Left ventricle myocardium inferior (tissue), 1 donor: ENCODE measurements around the gene GCLC. TPM values are rescaled to one million over a fixed set of nuclear protein-coding genes. Genes with fewer than 3 reads are reported as not detected.
"Not testable (repeated sequence)": the region's sequence is repeated elsewhere in the genome, so short reads cannot be mapped to it uniquely, and the experiment has no call there.

ENCODE experiments used
- DNase-seq: peaks from one replicate; pipeline ENCODE4 v3.0.0-alpha.2; 2020
- H3K27ac ChIP-seq: fragments of 200-600 bp; replicated peaks from 2 replicates; pipeline ENCODE4 v1.8.0; 2021
- H3K27me3 ChIP-seq: fragments of 200-600 bp; 2 replicates; pipeline ENCODE4 v1.8.0; 2021; ENCODE audit warnings: low read depth
- H3K36me3 ChIP-seq: fragments of 200-600 bp; 2 replicates; pipeline ENCODE4 v1.8.0; 2021
- H3K4me1 ChIP-seq: fragments of 200-600 bp; 2 replicates; pipeline ENCODE4 v1.8.0; 2021
- H3K4me3 ChIP-seq: fragments of 200-600 bp; 2 replicates; pipeline ENCODE4 v1.8.0; 2021; ENCODE audit warnings: mild to moderate bottlenecking, moderate library complexity
- H3K9me3 ChIP-seq: fragments of 200-600 bp; replicated peaks from 2 replicates; pipeline ENCODE4 v1.8.0; 2021
- intact Hi-C: fragments of 100-400 bp; cut with micrococcal nuclease; formaldehyde crosslinking; loops from one replicate; pipeline ENCODE4 v1.11.0; 2022
- total RNA-seq: library from RNA; stranded (reverse); fragmentation: NEBNext Ultra II Directional; extraction: Animal tissue kit (Norgen Biotek cat#: 25700); gene quantifications from one replicate; pipeline ENCODE4 v1.2.1, GENCODE V29; 2021
- TF ChIP-seq, protein P1 (sequence below): fragments of 200-600 bp; IDR thresholded peaks from 2 replicates; pipeline ENCODE4 v1.8.0; 2021; ENCODE audit warnings: antibody characterized with exemption, mild to moderate bottlenecking, borderline replicate concordance
- donor health status: DM: no; HTN: yes; CAD: no; lungs with severe emphysema.

The GCLC gene
- total RNA-seq, 1 donor from 2014 or later = 30.3 TPM

DNA sequence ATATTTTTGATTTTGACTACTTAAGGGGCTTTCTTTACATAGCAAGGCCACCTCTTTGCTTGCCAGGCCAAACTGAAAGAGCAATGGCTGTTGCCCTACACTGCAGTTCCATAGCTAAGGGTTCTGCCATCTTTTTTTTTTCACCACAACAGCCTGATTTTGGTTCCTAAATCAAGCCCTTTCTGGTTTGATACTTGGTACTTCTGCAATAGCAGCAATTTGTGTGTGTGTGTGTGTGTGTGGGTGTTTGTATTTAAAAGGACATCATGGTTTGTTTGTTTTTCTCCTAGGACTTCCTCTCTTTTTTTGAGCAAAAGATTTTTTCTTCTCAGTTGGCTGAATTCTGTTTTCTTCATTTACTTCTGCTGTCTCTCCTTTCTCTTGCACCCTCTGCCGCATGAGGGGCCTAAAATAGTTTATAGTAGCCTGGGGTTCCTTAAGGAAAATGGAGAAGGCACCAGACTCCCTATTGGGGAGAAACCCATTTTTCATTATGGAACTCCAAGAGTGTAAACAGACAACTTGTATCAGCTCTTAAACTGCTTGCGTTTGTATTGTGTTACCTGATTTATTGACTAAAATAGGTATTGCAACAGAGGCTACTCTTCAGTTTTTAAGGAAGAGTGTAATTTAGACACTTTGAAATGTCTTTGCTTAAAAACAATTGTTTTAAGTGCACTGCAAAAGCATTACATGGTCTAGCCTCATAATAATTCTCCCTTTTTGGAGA lies 12.2 kb upstream of the GCLC start:
- H3K27me3 ChIP-seq = no peaks in the 10 kb centered on the region
- H3K36me3 ChIP-seq = no peaks in the 10 kb centered on the region
- H3K4me1 ChIP-seq = no peaks in the 10 kb centered on the region
- TF ChIP-seq, protein P1, sequence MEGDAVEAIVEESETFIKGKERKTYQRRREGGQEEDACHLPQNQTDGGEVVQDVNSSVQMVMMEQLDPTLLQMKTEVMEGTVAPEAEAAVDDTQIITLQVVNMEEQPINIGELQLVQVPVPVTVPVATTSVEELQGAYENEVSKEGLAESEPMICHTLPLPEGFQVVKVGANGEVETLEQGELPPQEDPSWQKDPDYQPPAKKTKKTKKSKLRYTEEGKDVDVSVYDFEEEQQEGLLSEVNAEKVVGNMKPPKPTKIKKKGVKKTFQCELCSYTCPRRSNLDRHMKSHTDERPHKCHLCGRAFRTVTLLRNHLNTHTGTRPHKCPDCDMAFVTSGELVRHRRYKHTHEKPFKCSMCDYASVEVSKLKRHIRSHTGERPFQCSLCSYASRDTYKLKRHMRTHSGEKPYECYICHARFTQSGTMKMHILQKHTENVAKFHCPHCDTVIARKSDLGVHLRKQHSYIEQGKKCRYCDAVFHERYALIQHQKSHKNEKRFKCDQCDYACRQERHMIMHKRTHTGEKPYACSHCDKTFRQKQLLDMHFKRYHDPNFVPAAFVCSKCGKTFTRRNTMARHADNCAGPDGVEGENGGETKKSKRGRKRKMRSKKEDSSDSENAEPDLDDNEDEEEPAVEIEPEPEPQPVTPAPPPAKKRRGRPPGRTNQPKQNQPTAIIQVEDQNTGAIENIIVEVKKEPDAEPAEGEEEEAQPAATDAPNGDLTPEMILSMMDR = no peak
- no peak for DNase-seq
- H3K4me3 ChIP-seq = no peak overlapping the region
- H3K9me3 ChIP-seq = peaks cover 18% of the 10 kb centered on the region
- intact Hi-C loops = no loop called here
- H3K27ac ChIP-seq = no peak overlapping the region

DNA sequence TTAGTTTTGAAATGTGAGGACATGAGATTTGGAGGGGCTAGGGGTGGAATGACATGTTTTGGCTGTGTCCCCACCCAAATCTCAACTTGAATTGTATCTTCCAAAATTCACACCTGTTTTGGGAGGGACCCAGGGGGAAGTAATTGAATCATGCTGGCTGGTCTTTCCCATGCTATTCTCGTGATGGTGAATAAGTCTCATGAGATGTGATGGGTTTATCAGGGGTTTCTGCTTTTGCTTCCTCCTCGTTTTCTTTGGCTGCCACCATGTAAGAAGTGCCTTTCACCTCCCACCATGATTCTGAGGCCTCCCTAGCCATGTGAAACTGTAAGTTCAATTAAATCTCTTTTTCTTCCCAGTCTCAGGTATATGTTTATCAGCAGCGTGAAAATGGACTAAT lies 8.7 kb upstream of the GCLC start:
- H3K36me3 ChIP-seq, H3K9me3 ChIP-seq, H3K27ac ChIP-seq, intact Hi-C loops, H3K27me3 ChIP-seq, H3K4me1 ChIP-seq, DNase-seq, H3K4me3 ChIP-seq: not testable (repeated sequence)

DNA sequence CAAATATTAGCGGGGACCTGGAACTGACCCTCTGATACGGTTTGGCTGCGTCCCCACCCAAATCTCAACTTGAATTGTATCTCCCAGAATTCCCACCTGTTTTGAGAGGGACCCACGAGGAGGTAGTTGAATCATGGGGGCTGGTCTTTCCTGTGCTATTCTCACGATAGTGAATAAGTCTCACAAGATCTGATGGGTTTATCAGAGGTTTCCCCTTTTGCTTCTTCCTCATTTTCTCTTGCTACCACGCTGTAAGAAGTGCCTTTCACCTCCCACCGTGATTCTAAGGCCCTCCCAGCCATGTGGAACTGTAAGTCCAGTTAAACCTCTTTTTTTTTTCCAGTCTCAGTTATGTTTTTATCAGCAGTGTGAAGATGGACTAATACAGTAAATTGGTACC lies 6.8 kb upstream of the GCLC start:
- intact Hi-C loops, H3K4me3 ChIP-seq, H3K36me3 ChIP-seq, DNase-seq, H3K9me3 ChIP-seq, H3K27me3 ChIP-seq, H3K27ac ChIP-seq: not testable (repeated sequence)
- peaks cover 17% of the 10 kb centered on the region for H3K4me1 ChIP-seq

DNA sequence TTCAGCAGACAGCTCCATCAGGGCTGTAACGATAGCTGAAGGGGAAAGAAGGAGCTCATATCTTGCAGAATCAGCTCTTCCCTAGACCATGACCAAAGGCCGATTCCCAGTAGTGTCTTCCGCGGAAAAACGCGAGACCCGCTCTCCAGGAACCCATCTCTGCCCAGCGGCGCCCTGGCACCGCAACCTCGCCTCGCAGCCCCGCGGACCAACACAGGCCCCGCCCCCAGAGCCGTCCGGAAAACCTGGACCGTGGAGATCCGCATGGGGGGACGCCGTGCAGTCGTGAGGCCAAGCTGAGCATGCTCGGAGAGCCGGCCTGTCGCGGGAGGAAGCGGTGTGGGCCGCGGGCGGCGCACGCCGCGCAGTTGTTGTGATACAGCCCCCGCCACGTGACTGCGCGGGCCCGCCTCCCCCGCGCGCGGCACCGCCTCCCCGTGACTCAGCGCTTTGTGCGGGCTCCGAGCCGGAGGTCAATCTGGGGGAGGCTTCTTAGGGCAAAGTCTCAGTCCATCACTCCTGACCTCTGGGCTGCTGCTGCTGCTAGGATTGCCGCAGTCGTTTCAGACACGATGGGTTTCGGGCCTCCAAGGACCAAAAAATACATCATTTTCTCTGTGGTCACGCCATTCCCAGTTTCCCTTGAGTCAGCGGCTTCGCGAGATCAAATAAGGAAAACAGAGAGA lies 3.1 kb upstream of the GCLC start:
- no peaks in the 10 kb centered on the region for H3K36me3 ChIP-seq
- peak; percentile 98 for DNase-seq
- peak overlapping the region; percentile 95 for H3K27ac ChIP-seq
- no peaks in the 10 kb centered on the region for H3K27me3 ChIP-seq
- no peaks in the 10 kb centered on the region for H3K9me3 ChIP-seq
- peaks cover 45% of the 10 kb centered on the region for H3K4me1 ChIP-seq
- H3K4me3 ChIP-seq = peak overlapping the region; percentile 83
- intact Hi-C loops = no loop called here
- TF ChIP-seq, protein P1 = no peak

DNA sequence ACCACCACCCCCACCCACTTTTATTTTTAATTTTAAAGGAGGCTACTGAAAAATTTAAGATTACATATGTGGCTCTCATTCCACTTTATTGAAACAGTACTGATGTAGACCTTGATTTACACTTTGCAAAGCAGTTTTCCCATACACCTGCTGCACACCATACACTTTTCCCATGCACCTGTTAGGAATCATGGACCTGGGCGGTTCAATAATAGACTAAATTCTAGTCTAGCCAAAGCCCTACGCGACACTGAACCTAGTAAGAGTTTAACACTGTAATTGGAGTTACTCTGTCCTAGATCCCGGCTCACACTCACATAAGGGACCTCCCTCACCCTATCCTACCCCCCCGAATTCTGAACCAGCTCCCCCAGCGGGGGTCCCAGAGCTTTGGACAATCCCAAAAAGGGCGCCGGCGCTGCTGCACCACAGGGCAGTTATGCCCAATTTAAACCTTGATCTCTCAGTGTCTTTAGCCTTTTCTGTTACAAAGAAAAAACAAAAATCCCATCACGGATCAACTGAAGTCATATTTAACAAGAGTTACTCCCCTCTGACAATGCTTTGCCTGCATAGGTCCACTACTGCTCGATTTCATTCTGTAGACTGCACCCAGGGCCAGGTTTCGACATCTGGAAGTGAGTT lies 2.4 kb upstream of the GCLC start:
- Histone ChIP-seq H3K27me3 (no peaks in the 10 kb centered on the region), H3K9me3 (no peaks in the 10 kb centered on the region), H3K27ac (peak overlapping the region; percentile 95), H3K4me1 (peaks cover 52% of the 10 kb centered on the region), H3K4me3 (peak overlapping the region; percentile 83), H3K36me3 (no peaks in the 10 kb centered on the region)
- intact Hi-C loops = no loop called here
- TF ChIP-seq, protein P1 = no peak
- no peak for DNase-seq

DNA sequence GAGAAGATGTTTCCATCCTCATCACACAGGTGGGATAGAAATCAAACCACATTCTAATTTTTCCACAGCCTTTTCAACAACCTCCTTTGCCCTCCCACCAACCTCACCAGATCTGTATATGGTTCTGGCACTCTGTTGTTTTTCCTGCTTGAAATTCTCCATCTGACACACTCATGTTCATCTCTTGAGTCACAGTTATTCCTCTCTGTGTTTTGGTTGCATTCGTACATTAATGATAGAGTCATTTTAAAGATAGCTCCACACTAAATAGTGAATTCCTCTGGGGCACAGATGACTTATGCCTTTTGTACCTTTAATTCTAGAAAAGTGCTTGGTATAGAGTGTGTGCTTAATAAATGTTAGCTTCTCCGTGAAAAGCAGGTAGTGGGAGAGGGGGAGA lies 1.4 kb upstream of the GCLC start:
- Histone ChIP-seq H3K4me3 (no peak overlapping the region), H3K27me3 (no peaks in the 10 kb centered on the region), H3K36me3 (no peaks in the 10 kb centered on the region), H3K9me3 (no peaks in the 10 kb centered on the region), H3K4me1 (peaks cover 62% of the 10 kb centered on the region), H3K27ac (no peak overlapping the region)
- intact Hi-C loops = no loop called here
- no peak for DNase-seq
- TF ChIP-seq, protein P1 = no peak
